ENCODE data around the gene ZNF608. TPM values are rescaled to one million over a fixed set of nuclear protein-coding genes. Genes with fewer than 3 reads are reported as not detected.

ZNF608 gene
- total RNA-seq, 2 donors from 2014 or later = 0.05 TPM; not detected in 1

- Mint-ChIP-seq H3K9me3 (no peaks in the 10 kb centered on the region), H3K36me3 (ENCODE audit: insufficient read depth in 2 of 2) (no peaks in the 10 kb centered on the region), H3K27me3 (ENCODE audit: low read depth) (peaks cover 14% of the 10 kb centered on the region), H3K27ac (no peak overlapping the region), H3K4me1 (ENCODE audit: low read depth) (peaks cover 20% of the 10 kb centered on the region), H3K4me3 (peak overlapping the region; percentile 72 to 81)
- DNase-seq (no peak), ATAC-seq (replicated peaks in 1 of 2) (peak in 1 of 2 donors; percentile 46)
These were observed 1.6 kb upstream of the ZNF608 start for GRCh38 chr5:124747791-124748686.

DNA sequence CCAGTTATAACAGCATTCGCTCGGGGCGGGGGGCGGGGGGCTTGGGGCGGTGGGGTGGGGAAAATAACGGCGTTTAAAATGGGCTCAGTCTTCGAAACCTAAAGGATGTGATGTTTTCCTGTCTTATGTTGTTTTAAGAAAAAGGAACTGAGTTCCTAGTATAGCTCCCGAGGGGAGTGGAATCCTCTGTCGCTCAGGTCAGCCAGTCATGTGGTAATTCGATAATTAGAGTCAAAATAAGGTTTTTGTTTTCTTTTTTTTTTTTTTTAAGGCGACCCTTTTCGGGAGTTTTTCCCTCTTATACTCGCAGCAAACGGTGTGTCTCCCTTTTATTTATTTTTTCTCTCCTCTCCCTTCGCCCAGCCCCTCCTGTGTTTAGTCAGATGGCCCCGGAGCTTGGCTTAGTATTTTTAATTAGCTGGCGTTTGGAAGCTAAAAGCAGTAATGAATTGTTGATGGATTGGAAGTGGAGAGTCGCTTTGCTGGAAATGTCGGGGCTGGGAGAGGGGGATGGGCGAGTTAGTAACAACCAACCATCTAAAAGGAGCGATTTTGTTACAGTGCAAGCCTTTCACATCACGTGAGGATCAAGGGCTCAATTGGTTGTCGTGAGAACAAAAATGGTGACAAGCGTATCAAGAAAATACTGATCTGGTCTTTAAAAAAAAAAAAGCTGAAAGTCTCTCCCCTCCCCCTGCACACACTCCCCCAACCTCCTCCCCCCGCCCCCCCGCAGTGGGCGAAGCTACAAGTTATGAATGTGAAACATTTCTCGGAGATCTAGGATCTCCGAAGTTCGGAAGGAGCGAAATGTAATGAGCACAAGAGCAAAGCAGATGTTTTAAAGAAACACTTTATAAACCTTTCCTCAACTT lies 714 bp upstream of the ZNF608 start:
- DNase-seq (no peak), ATAC-seq (replicated peaks in 1 of 2) (no peak)
- Mint-ChIP-seq H3K4me3 (peak overlapping the region; percentile 72 to 81), H3K27ac (no peak overlapping the region), H3K4me1 (ENCODE audit: low read depth) (peaks cover 20% of the 10 kb centered on the region), H3K27me3 (ENCODE audit: low read depth) (peaks cover 14% of the 10 kb centered on the region), H3K36me3 (ENCODE audit: insufficient read depth in 2 of 2) (no peaks in the 10 kb centered on the region), H3K9me3 (no peaks in the 10 kb centered on the region)

GRCh38 chr5:124745007-124745927 lies 1.2 kb downstream of the ZNF608 start:
- H3K4me3 Mint-ChIP-seq = no peak overlapping the region
- H3K9me3 Mint-ChIP-seq = no peaks in the 10 kb centered on the region
- ATAC-seq (replicated peaks in 1 of 2) = no peak
- H3K27me3 Mint-ChIP-seq (ENCODE audit: low read depth) = peaks cover under 1% of the 10 kb centered on the region
- peaks cover 20% of the 10 kb centered on the region for H3K4me1 Mint-ChIP-seq (ENCODE audit: low read depth)
- no peaks in the 10 kb centered on the region for H3K36me3 Mint-ChIP-seq (ENCODE audit: insufficient read depth in 2 of 2)
- no peak for DNase-seq
- H3K27ac Mint-ChIP-seq = no peak overlapping the region

DNA sequence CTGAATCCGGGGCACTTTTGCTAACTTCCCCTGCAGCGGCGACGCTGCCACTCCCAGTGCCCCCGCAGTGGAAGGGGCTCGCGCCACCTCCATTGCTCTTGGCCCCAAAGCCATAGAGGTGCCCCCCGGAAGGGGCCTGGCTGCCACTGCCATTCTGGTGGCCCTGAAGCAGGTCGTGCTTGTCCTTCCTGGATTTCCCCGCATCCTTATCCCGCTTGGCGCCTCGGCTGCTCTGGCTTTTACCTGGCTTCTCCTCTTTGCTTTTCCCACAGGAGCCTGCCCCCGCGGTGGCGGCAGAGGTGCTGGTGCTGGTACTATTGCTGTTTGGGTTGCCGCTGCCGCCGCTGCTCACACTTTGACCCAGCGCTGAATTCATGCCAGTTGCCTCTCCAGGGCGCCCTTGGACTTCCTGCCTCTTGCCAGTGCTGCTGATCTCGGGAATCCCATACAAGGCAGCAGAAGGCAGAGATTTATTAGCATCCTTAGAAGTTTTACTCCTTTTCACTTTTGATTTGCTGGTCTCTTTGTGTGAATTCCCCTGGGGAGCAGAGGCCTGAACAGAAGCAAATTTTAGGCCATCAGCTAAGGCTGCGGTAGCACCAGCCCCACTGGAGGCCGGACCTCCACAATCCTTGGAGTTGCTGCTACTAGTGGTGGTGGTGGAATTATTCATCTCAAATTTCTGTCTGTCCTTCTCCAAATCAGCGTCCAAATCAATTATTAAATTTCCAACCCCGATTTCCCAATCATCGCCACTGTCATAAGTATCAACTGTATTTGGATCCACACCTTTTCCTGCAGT lies 2.1 kb downstream of the ZNF608 start:
- ATAC-seq (replicated peaks in 1 of 2) (no peak), DNase-seq (no peak)
- Mint-ChIP-seq H3K4me3 (no peak overlapping the region), H3K4me1 (ENCODE audit: low read depth) (peaks cover 20% of the 10 kb centered on the region), H3K27me3 (ENCODE audit: low read depth) (peaks cover 8% of the 10 kb centered on the region), H3K9me3 (no peaks in the 10 kb centered on the region), H3K36me3 (ENCODE audit: insufficient read depth in 2 of 2) (no peaks in the 10 kb centered on the region), H3K27ac (no peak overlapping the region)

DNA sequence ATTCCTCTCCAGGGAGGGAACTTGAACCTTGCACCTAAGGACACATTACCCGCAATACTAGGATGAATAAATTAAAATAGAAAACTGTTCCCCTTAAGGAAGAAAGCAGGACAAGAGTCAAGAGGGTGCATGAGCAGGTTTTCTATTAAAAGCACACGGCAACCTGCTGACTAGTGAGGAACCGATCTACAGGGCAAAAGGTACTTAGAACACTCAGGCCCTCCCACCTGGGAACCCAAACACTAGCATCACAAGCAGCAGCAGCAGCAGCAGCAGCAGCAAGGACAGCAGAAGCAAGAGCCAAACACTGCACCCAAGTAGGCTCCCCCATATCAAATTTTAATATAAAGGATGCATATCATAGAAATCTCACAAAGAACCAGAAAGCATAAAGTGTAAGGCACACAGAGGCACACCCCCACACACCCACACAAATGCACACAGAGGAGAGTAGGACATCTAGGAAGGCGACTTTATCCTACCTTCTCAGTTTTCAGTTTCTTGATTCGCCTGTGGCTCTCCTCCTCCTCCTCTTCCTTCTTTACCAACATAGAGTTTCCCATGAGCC lies 2.8 kb downstream of the ZNF608 start:
- H3K4me3 Mint-ChIP-seq = no peak overlapping the region
- no peak for ATAC-seq (replicated peaks in 1 of 2)
- no peaks in the 10 kb centered on the region for H3K9me3 Mint-ChIP-seq
- peaks cover 20% of the 10 kb centered on the region for H3K4me1 Mint-ChIP-seq (ENCODE audit: low read depth)
- DNase-seq = no peak
- no peak overlapping the region for H3K27ac Mint-ChIP-seq
- peaks cover 14% of the 10 kb centered on the region for H3K27me3 Mint-ChIP-seq (ENCODE audit: low read depth)
- no peaks in the 10 kb centered on the region for H3K36me3 Mint-ChIP-seq (ENCODE audit: insufficient read depth in 2 of 2)

DNA sequence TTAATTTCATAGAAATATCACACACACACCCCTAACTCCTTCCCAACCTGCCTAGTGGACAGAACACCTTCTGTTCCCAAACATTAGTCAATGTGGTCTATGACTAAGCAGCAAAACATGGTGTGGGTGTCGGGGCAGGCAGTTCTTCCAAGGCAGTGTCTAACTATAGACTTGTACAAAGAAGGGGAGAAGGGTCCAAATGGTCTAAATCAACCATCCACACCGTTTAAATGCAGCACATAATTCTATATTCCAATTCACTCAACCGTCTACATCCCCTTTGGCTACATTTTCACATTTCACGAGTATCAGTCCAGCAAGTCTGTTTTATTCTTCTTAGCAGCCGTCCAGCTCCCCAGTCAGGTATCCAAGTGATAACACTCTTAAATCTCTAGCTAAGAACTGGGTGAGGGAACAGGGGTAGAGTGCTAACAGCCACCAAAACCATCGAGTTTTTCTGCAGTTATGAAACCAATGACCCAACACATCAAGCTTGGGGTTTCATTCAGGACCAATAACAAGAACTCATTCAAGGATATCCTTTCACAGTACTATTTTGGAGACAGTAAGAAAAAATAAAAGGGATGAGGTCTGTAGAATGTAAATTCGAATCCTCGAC lies 3.3 kb downstream of the ZNF608 start:
- no peak for ATAC-seq (replicated peaks in 1 of 2)
- Mint-ChIP-seq H3K4me1 (ENCODE audit: low read depth) (peaks cover 20% of the 10 kb centered on the region), H3K27ac (no peak overlapping the region), H3K27me3 (ENCODE audit: low read depth) (peaks cover 20% of the 10 kb centered on the region), H3K36me3 (ENCODE audit: insufficient read depth in 2 of 2) (no peaks in the 10 kb centered on the region), H3K4me3 (no peak overlapping the region), H3K9me3 (no peaks in the 10 kb centered on the region)
- no peak for DNase-seq

DNA sequence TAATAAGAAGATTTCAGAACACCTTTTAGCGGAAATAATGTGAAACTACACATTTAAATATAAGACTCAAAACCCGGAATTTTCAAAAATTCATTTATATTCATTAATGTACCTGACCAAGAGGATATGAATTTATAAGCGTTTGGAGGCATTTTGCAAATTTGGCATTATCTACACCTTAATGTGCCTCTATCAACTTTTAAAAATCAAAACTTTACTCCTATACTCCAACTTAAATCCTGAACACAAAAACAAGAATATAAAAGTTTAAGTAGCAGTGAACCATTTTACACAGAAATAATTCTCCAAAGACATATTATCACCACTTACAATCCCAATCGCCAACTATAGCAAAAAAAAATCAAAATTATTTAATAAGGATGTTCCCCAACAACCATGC lies 3.9 kb downstream of the ZNF608 start:
- no peaks in the 10 kb centered on the region for H3K9me3 Mint-ChIP-seq
- no peaks in the 10 kb centered on the region for H3K36me3 Mint-ChIP-seq (ENCODE audit: insufficient read depth in 2 of 2)
- H3K27me3 Mint-ChIP-seq (ENCODE audit: low read depth) = peaks cover 25% of the 10 kb centered on the region
- no peak for DNase-seq
- peaks cover 19% of the 10 kb centered on the region for H3K4me1 Mint-ChIP-seq (ENCODE audit: low read depth)
- no peak for ATAC-seq (replicated peaks in 1 of 2)
- no peak overlapping the region for H3K27ac Mint-ChIP-seq
- no peak overlapping the region for H3K4me3 Mint-ChIP-seq

DNA sequence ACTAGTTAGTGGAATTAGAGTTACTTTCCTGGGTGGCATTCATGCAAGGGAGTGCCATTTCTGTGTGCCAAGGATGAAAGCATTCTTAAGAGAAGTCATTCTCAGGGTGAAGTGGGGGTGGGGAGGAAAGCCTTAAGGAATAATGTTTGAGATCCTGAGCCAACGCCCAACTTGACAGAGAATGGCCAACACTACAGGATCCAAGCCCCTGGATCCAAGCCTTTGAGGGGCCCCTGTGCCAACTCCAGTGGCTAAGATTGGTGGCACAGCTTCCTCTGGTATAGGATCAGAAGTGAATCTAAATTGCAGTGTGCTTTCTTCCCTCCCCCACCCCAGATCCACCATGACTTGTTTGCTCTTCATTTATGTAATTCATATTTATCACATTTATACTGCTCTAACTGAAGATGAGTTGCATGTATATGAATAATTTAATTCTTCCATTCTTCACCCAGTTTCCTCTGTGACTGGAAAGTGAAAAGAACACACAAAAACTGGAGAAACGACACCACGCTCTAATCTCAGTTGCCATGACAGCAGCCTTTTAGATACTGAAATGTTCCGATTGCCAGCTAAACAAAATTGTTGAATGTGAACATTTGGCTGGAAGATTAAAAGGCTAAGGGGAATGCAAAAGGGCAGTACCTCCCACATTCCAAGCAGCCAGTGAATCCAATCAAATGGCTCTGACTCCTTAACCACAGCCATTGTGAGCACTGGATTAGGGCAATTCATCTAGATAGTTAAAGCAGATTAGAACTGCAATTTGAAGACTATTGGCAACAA lies 4.5 kb downstream of the ZNF608 start:
- H3K27me3 Mint-ChIP-seq (ENCODE audit: low read depth) = peaks cover 27% of the 10 kb centered on the region
- no peak overlapping the region for H3K4me3 Mint-ChIP-seq
- no peak overlapping the region for H3K27ac Mint-ChIP-seq
- ATAC-seq (replicated peaks in 1 of 2) (no peak), DNase-seq (no peak)
- peaks cover 13% of the 10 kb centered on the region for H3K4me1 Mint-ChIP-seq (ENCODE audit: low read depth)
- H3K9me3 Mint-ChIP-seq = no peaks in the 10 kb centered on the region
- H3K36me3 Mint-ChIP-seq (ENCODE audit: insufficient read depth in 2 of 2) = no peaks in the 10 kb centered on the region

- no peaks in the 10 kb centered on the region for H3K36me3 Mint-ChIP-seq (ENCODE audit: insufficient read depth in 2 of 2)
- no peaks in the 10 kb centered on the region for H3K9me3 Mint-ChIP-seq
- ATAC-seq (replicated peaks in 1 of 2) (no peak), DNase-seq (no peak)
- peaks cover 27% of the 10 kb centered on the region for H3K27me3 Mint-ChIP-seq (ENCODE audit: low read depth)
- no peak overlapping the region for H3K27ac Mint-ChIP-seq
- peaks cover 5% of the 10 kb centered on the region for H3K4me1 Mint-ChIP-seq (ENCODE audit: low read depth)
- H3K4me3 Mint-ChIP-seq = no peak overlapping the region
These were observed 5.4 kb downstream of the ZNF608 start for GRCh38 chr5:124740991-124741583.

GRCh38 chr5:124740071-124740470 lies 6.4 kb downstream of the ZNF608 start:
- Mint-ChIP-seq H3K4me1 (ENCODE audit: low read depth) (no peaks in the 10 kb centered on the region), H3K27me3 (ENCODE audit: low read depth) (peaks cover 37% of the 10 kb centered on the region), H3K27ac (no peak overlapping the region), H3K9me3 (no peaks in the 10 kb centered on the region), H3K36me3 (ENCODE audit: insufficient read depth in 2 of 2) (no peaks in the 10 kb centered on the region), H3K4me3 (no peak overlapping the region)
- DNase-seq (no peak), ATAC-seq (replicated peaks in 1 of 2) (no peak)

DNA sequence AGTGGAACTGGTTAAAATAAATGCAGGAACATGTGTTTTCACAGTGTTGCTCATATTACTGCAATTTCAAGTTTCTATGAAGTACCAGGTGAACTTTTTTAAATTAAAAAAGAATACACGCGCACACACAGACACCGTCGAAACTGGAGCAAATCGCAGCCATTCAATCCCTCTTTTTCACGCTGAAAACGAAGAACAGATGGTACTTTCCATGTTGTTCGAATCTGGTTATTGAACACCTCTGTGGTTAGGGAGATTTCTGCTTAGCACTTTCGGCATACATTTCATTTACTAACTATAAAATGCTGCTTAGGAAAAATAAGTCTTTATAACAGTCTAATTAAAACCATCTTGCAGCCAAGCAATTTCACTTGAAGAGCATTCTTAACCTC lies 6.8 kb downstream of the ZNF608 start:
- DNase-seq = no peak
- no peaks in the 10 kb centered on the region for H3K4me1 Mint-ChIP-seq (ENCODE audit: low read depth)
- H3K9me3 Mint-ChIP-seq = no peaks in the 10 kb centered on the region
- H3K27ac Mint-ChIP-seq = no peak overlapping the region
- ATAC-seq (replicated peaks in 1 of 2) = no peak
- no peaks in the 10 kb centered on the region for H3K36me3 Mint-ChIP-seq (ENCODE audit: insufficient read depth in 2 of 2)
- peaks cover 42% of the 10 kb centered on the region for H3K27me3 Mint-ChIP-seq (ENCODE audit: low read depth)
- H3K4me3 Mint-ChIP-seq = no peak overlapping the region

Measured in activated T-cell treated with anti-CD3 and anti-CD28 coated beads, Interleukin-2, amount 50 U/mL, for 72 hours (primary cell).